Measurements from ENCODE around the gene APBA1. TPM values are rescaled to one million over a fixed set of nuclear protein-coding genes. Genes with fewer than 3 reads are reported as not detected.

The APBA1 gene
- total RNA-seq, 1 experiment from 2014 or later, result not detected

- no peak overlapping the region for H2AFZ ChIP-seq (ENCODE audit: low read length)
- no peaks in the 10 kb centered on the region for H3K9me3 ChIP-seq (ENCODE audit: low read length)
- no peak overlapping the region for H3K4me3 ChIP-seq (ENCODE audit: low read length)
- DNase-seq, result no peak
- H3K27me3 ChIP-seq (ENCODE audit: low read length), result no peaks in the 10 kb centered on the region
- H3K9ac ChIP-seq (ENCODE audit: low read length), result no peak overlapping the region
- no peaks in the 10 kb centered on the region for H3K79me2 ChIP-seq (ENCODE audit: low read length)
- no peaks in the 10 kb centered on the region for H3K4me1 ChIP-seq (ENCODE audit: low read length)
- H3K36me3 ChIP-seq (ENCODE audit: insufficient read depth, low read length), result no peaks in the 10 kb centered on the region
- H3K27ac ChIP-seq (ENCODE audit: low read length), result no peak overlapping the region
- H4K20me1 ChIP-seq (ENCODE audit: insufficient read depth, low read depth, low read length), result no peaks in the 10 kb centered on the region
- no peak overlapping the region for H3K4me2 ChIP-seq (ENCODE audit: low read depth, low read length, poor library complexity, severe bottlenecking)
- H3K9me2 ChIP-seq (replicated peaks; ENCODE audit: insufficient read depth, low read length), result no peaks in the 10 kb centered on the region
These were observed 203.8 kb downstream of the APBA1 start for GRCh38 chr9:69468380-69468779.

- no peak overlapping the region for H3K27ac ChIP-seq (ENCODE audit: low read length)
- no peak overlapping the region for H3K4me3 ChIP-seq (ENCODE audit: low read length)
These were observed 206.0 kb downstream of the APBA1 start for GRCh38 chr9:69466151-69466550.

GRCh38 chr9:69465473-69465872, 206.7 kb downstream of the APBA1 start:
- Histone ChIP-seq H3K79me2 (ENCODE audit: low read length) (no peaks in the 10 kb centered on the region), H3K4me3 (ENCODE audit: low read length) (no peak overlapping the region), H3K36me3 (ENCODE audit: insufficient read depth, low read length) (no peaks in the 10 kb centered on the region), H3K4me1 (ENCODE audit: low read length) (no peaks in the 10 kb centered on the region), H3K9me3 (ENCODE audit: low read length) (no peaks in the 10 kb centered on the region), H3K4me2 (ENCODE audit: low read depth, low read length, poor library complexity, severe bottlenecking) (no peak overlapping the region), H3K9ac (ENCODE audit: low read length) (no peak overlapping the region), H3K27me3 (ENCODE audit: low read length) (no peaks in the 10 kb centered on the region), H2AFZ (ENCODE audit: low read length) (no peak overlapping the region), H4K20me1 (ENCODE audit: insufficient read depth, low read depth, low read length) (no peaks in the 10 kb centered on the region), H3K27ac (ENCODE audit: low read length) (no peak overlapping the region), H3K9me2 (replicated peaks; ENCODE audit: insufficient read depth, low read length) (no peaks in the 10 kb centered on the region)
- no peak for DNase-seq

More at GRCh38 chr9:69466151-69466550, 206.0 kb downstream of the APBA1 start:
- H3K9ac ChIP-seq (ENCODE audit: low read length), result no peak overlapping the region
- H3K36me3 ChIP-seq (ENCODE audit: insufficient read depth, low read length), result no peaks in the 10 kb centered on the region
- no peaks in the 10 kb centered on the region for H3K27me3 ChIP-seq (ENCODE audit: low read length)
- H3K4me1 ChIP-seq (ENCODE audit: low read length), result no peaks in the 10 kb centered on the region
- H2AFZ ChIP-seq (ENCODE audit: low read length), result no peak overlapping the region
- no peaks in the 10 kb centered on the region for H3K9me3 ChIP-seq (ENCODE audit: low read length)
- no peaks in the 10 kb centered on the region for H4K20me1 ChIP-seq (ENCODE audit: insufficient read depth, low read depth, low read length)
- DNase-seq, result no peak
- H3K9me2 ChIP-seq (replicated peaks; ENCODE audit: insufficient read depth, low read length), result no peaks in the 10 kb centered on the region
- H3K4me2 ChIP-seq (ENCODE audit: low read depth, low read length, poor library complexity, severe bottlenecking), result no peak overlapping the region
- no peaks in the 10 kb centered on the region for H3K79me2 ChIP-seq (ENCODE audit: low read length)

GRCh38 chr9:69463497-69464068, 208.6 kb downstream of the APBA1 start:
- Histone ChIP-seq H3K4me1 (ENCODE audit: low read length) (no peaks in the 10 kb centered on the region), H2AFZ (ENCODE audit: low read length) (no peak overlapping the region), H3K4me2 (ENCODE audit: low read depth, low read length, poor library complexity, severe bottlenecking) (no peak overlapping the region), H3K9me3 (ENCODE audit: low read length) (no peaks in the 10 kb centered on the region), H4K20me1 (ENCODE audit: insufficient read depth, low read depth, low read length) (no peaks in the 10 kb centered on the region), H3K27ac (ENCODE audit: low read length) (no peak overlapping the region), H3K36me3 (ENCODE audit: insufficient read depth, low read length) (no peaks in the 10 kb centered on the region), H3K9me2 (replicated peaks; ENCODE audit: insufficient read depth, low read length) (no peaks in the 10 kb centered on the region), H3K79me2 (ENCODE audit: low read length) (no peaks in the 10 kb centered on the region), H3K27me3 (ENCODE audit: low read length) (no peaks in the 10 kb centered on the region), H3K9ac (ENCODE audit: low read length) (no peak overlapping the region), H3K4me3 (ENCODE audit: low read length) (no peak overlapping the region)
- no peak for DNase-seq

- H3K79me2 ChIP-seq (ENCODE audit: low read length), result no peaks in the 10 kb centered on the region
- no peak overlapping the region for H3K4me3 ChIP-seq (ENCODE audit: low read length)
- H3K9ac ChIP-seq (ENCODE audit: low read length), result no peak overlapping the region
These were observed 209.8 kb downstream of the APBA1 start for GRCh38 chr9:69462394-69462793.

GRCh38 chr9:69461103-69461887, 210.9 kb downstream of the APBA1 start:
- H3K4me2 ChIP-seq (ENCODE audit: low read depth, low read length, poor library complexity, severe bottlenecking), result no peak overlapping the region
- no peaks in the 10 kb centered on the region for H3K9me3 ChIP-seq (ENCODE audit: low read length)
- H2AFZ ChIP-seq (ENCODE audit: low read length), result no peak overlapping the region
- no peaks in the 10 kb centered on the region for H3K9me2 ChIP-seq (replicated peaks; ENCODE audit: insufficient read depth, low read length)
- no peak overlapping the region for H3K9ac ChIP-seq (ENCODE audit: low read length)
- no peaks in the 10 kb centered on the region for H4K20me1 ChIP-seq (ENCODE audit: insufficient read depth, low read depth, low read length)
- H3K79me2 ChIP-seq (ENCODE audit: low read length), result no peaks in the 10 kb centered on the region
- H3K27ac ChIP-seq (ENCODE audit: low read length), result no peak overlapping the region
- no peak overlapping the region for H3K4me3 ChIP-seq (ENCODE audit: low read length)
- H3K27me3 ChIP-seq (ENCODE audit: low read length), result no peaks in the 10 kb centered on the region
- no peak for DNase-seq
- H3K36me3 ChIP-seq (ENCODE audit: insufficient read depth, low read length), result no peaks in the 10 kb centered on the region
- H3K4me1 ChIP-seq (ENCODE audit: low read length), result no peaks in the 10 kb centered on the region

More at GRCh38 chr9:69462394-69462793, 209.8 kb downstream of the APBA1 start:
- H4K20me1 ChIP-seq (ENCODE audit: insufficient read depth, low read depth, low read length), result no peaks in the 10 kb centered on the region
- no peak for DNase-seq
- no peaks in the 10 kb centered on the region for H3K27me3 ChIP-seq (ENCODE audit: low read length)
- H3K9me2 ChIP-seq (replicated peaks; ENCODE audit: insufficient read depth, low read length), result no peaks in the 10 kb centered on the region
- no peak overlapping the region for H2AFZ ChIP-seq (ENCODE audit: low read length)
- no peak overlapping the region for H3K27ac ChIP-seq (ENCODE audit: low read length)
- H3K4me2 ChIP-seq (ENCODE audit: low read depth, low read length, poor library complexity, severe bottlenecking), result no peak overlapping the region
- no peaks in the 10 kb centered on the region for H3K4me1 ChIP-seq (ENCODE audit: low read length)
- no peaks in the 10 kb centered on the region for H3K9me3 ChIP-seq (ENCODE audit: low read length)
- no peaks in the 10 kb centered on the region for H3K36me3 ChIP-seq (ENCODE audit: insufficient read depth, low read length)

GRCh38 chr9:69460012-69460411, 212.2 kb downstream of the APBA1 start:
- H3K4me1 ChIP-seq (ENCODE audit: low read length), result no peaks in the 10 kb centered on the region
- no peak overlapping the region for H3K9ac ChIP-seq (ENCODE audit: low read length)
- no peak for DNase-seq
- no peaks in the 10 kb centered on the region for H3K9me2 ChIP-seq (replicated peaks; ENCODE audit: insufficient read depth, low read length)
- no peaks in the 10 kb centered on the region for H3K9me3 ChIP-seq (ENCODE audit: low read length)
- no peak overlapping the region for H3K4me2 ChIP-seq (ENCODE audit: low read depth, low read length, poor library complexity, severe bottlenecking)
- H4K20me1 ChIP-seq (ENCODE audit: insufficient read depth, low read depth, low read length), result no peaks in the 10 kb centered on the region
- no peaks in the 10 kb centered on the region for H3K79me2 ChIP-seq (ENCODE audit: low read length)
- no peaks in the 10 kb centered on the region for H3K36me3 ChIP-seq (ENCODE audit: insufficient read depth, low read length)
- H3K4me3 ChIP-seq (ENCODE audit: low read length), result no peak overlapping the region
- no peaks in the 10 kb centered on the region for H3K27me3 ChIP-seq (ENCODE audit: low read length)
- no peak overlapping the region for H3K27ac ChIP-seq (ENCODE audit: low read length)
- no peak overlapping the region for H2AFZ ChIP-seq (ENCODE audit: low read length)

GRCh38 chr9:69458176-69458575, 214.0 kb downstream of the APBA1 start:
- no peaks in the 10 kb centered on the region for H3K9me3 ChIP-seq (ENCODE audit: low read length)
- no peaks in the 10 kb centered on the region for H3K27me3 ChIP-seq (ENCODE audit: low read length)
- no peak for DNase-seq
- no peaks in the 10 kb centered on the region for H3K9me2 ChIP-seq (replicated peaks; ENCODE audit: insufficient read depth, low read length)
- H3K27ac ChIP-seq (ENCODE audit: low read length), result no peak overlapping the region
- no peaks in the 10 kb centered on the region for H3K79me2 ChIP-seq (ENCODE audit: low read length)
- no peak overlapping the region for H2AFZ ChIP-seq (ENCODE audit: low read length)
- no peaks in the 10 kb centered on the region for H3K36me3 ChIP-seq (ENCODE audit: insufficient read depth, low read length)
- H3K9ac ChIP-seq (ENCODE audit: low read length), result no peak overlapping the region
- H3K4me3 ChIP-seq (ENCODE audit: low read length), result no peak overlapping the region
- no peaks in the 10 kb centered on the region for H4K20me1 ChIP-seq (ENCODE audit: insufficient read depth, low read depth, low read length)
- H3K4me1 ChIP-seq (ENCODE audit: low read length), result no peaks in the 10 kb centered on the region
- no peak overlapping the region for H3K4me2 ChIP-seq (ENCODE audit: low read depth, low read length, poor library complexity, severe bottlenecking)

Data from Karpas-422 (cell line).